Activated CD4-positive, alpha-beta T cell treated with anti-CD3 and anti-CD28 coated beads for 48 hours (primary cell): ENCODE results near the gene ZSCAN20.
A peak's percentile ranks its signal among the peaks of the same experiment; 100 is the strongest.

Experiments used
- DNase-seq: peaks from one replicate; pipeline ENCODE4 v3.0.0-alpha.2; 2020

The ZSCAN20 gene

DNA sequence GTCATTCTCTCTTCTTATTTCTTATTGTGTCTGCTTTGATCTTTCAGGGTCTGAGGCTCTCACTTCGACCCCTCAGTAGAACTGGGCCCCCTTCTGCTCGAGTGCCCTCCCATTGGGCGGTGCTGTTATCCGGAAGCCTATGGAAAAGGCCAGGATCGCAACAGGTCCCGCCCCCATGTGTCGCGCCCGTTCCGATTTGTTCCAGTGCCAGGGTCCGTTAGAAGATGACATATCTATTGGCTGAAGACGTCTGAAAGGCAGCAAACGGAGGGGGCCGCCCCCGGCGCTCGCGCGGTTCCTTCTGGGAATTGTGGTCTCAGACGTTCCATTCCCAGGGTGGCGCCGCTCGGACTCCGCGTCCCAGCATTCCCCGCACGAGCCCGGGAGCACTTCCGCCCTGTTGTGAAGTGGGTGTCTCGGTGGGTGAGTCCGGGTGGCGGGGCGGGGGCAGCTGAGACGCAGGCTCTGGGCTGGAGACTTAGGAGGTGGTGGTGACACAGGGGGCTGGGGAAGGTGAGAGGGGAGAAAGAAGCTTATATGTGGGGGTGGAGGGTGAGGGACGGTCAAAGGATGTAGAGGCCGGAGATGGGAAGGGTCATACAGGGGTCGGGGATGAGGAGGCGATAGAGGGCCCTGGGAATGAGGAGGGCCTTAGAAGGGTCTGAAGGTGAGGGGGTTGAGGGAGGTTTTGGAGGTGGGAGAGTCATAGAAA, at the start of gene ZSCAN20:
TSS of gene ZSCAN20 (plus strand) at position 377 of the 712 bp plus-strand sequence. CDS start 6,644 bp downstream, outside the sequence.
- DNase-seq = peak; percentile 94

DNA sequence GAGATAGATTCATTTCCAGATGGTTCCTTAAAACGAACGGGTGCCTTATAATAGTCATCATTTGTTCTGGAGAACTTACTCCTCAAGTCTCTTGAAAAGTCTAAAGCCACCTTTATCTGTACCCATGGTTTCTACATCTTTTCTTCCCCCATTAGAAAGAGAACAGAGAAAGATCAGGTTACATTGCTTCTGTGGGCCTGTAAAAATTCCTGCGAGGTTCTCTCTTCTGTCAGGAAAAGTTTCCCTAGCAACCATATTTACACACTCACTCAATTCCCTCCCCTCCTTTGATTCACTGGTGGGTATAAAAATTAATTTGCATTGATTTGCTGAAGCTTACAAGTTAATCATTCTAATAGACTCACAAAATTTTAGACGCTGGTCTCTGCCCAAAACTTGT, 48.2 kb upstream of the ZSCAN20 start:
- DNase-seq = no peak

DNA sequence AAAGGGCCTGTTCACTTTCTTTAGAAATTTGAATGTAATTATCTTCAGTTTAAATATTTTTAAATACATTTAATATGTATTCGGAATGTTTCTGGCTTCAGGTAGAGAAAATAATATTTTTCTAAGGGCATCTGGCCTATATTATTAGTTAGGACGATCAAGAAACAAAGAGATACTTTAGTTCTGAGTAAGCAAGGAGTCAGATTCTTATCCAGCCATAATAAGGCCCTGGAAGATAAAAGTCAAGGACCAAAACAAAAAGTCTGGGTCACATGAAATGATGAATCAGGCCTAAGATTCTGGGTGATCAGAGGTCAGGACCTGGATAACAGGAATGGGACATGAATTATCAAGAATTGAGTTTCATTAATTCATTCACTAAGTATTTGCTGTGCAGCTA, 47.8 kb upstream of the ZSCAN20 start:
- DNase-seq = no peak

DNA sequence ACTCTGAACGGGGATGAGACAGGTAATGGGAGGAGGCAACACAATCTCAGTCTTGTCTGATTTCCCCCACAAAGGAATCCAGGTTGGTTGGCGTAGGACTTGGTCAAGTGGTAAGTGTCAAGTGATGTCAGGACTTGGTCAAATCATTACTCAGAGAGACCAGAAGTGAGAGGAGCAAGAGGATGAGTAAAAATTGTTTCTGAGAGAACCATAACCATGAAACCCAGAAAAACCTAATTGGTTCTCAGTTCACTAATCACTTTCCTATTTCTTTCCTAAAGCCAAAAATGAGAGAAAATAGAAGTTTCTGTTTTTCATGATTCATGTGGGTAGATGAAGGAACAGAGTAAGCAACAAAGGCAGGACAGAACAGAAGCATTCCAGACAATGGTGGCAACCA, 46.5 kb upstream of the ZSCAN20 start:
- DNase-seq = no peak

DNA sequence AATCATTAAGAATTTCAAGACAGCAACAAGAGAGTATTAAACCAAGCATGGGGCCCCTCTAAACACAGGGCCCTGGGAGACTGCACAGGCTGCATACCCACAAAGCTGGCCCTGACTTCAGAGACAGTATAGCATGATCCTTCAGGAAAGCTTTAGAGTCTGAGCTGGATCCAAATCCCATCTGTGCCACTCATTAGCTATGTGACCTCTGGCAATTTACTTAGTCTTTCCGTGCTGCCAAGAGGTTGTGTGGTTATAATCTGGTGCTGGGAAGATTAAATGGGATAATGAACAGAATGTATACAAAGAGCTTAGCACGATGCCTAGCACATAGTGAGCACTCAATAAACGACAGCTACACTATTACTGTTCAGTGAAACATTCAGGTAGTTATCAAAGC, 45.5 kb upstream of the ZSCAN20 start:
- no peak for DNase-seq

DNA sequence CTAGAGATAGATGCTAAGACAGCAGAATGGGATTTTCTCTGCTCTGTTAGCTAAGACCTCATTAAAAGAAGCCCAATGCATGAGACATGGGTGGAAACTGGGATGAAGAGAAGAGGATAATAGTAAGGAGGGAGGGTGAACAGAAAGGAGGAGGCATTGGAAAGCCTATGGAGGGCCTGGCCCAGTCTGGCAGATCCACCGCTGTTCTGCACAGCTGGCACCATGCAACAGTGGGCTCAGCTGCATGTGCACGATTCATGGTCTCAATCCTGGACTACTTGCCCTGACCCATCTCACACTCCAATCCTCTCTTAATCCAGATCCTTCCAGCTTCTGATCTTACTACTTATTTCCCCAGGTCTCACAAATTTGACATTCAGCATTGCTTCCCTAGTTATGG, 43.8 kb upstream of the ZSCAN20 start:
- DNase-seq = no peak

DNA sequence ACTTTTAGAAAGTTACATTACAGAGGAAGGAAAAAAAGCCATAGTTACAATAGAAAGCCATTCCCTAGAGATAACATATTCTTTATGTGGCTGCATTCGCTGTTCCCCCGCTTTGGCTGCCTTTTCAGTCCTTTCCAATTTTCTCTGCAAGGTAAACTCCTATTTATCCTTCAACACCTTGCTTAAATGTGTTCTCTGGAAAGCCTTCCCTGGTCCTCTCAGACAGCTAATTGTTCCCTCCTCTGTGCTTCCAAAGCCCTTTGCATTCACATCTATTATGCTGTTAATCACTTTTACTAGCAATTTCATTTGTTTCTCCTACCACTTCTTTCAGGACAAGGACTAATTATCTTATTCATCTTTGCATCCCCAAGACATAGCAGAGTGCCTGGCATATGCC, 43.1 kb upstream of the ZSCAN20 start:
- DNase-seq = no peak

DNA sequence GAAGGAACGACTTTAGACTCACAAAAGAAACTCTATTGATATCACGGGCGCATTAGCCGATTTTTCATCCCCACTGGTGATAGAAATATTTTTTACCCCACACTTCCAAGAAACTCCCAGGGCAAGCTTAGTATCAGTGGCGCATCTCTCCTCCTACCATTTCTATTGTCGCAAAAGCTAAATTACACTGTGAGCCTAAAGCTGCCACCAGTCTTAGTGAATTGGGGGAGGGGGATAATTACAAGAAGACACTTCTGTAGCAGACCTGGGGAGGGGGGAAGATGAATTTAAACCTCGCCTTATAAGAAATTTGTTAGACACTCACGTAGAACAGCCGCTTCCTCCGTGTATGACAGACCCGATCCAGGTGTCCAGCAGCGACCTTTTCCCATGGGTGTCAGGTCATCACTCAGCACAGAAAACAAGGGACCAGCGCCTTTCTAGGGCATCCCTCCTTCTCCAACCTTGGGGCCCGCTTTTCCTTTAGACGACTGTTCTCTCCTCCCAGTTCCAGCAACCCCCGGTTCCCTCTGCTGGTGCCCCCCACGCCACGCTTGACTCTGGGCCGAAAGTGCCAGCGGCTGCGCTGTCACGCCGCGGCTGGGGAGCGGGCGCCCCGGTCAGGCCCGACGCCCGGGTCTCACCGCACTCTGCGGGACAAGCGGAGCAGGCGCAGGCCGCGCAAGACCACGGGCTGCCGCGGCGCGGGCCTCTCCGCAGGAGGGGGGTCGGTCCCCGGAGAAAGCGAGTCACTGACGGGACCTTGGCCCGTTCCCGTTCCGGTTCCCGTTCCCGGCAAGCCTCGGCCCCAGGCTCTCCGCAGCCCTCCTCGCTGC, 42.4 kb upstream of the ZSCAN20 start:
- DNase-seq = peak; percentile 10

DNA sequence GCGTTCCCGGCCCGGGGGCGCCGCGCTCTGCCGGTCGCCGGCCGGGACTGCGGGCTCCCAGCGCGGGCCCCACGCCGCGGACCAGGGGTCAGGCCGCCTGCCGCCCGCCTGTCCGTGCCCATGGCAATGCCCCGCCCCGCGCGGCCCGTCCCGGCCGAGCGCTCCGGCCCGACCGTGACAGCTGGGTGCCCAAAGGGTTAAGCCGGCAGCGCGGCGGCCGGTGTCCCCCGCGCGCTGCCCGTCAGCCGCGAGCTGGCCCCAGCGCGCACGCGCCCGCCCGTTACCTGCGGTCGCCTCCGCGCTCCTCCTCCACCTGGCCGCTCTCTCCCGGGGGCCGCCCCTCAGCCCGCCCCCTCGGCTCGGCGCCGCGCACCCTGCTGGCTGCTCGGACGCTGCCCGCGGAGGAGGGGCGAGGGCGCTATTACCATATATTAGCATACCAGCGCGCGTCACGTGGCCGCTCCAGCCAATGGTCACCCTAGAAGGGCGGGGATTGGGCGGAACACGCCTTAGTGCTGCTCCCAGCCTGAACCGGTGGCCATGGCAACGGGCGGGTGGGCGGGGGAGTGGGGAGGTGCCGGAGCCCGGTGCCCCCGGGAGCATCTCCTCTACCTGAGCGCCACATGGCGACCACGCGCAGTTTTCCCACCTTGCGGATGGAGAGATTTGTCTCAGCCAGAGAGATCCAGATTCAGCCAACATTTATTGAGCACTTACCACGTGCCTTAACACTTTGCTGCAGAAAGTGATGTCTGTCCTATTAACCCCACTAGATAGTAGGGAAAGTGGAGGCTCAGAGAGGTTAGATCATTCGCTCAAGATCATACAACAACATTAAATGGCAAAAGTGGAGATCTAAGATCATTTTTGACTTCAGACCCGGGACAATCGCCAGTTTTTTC, 41.5 kb upstream of the ZSCAN20 start, which contains the start of gene PHC2:
TSS of gene PHC2 (minus strand) at position 404 of the 902 bp plus-strand sequence. CDS start 55,556 bp downstream, outside the sequence.
- DNase-seq = peak; percentile 95

DNA sequence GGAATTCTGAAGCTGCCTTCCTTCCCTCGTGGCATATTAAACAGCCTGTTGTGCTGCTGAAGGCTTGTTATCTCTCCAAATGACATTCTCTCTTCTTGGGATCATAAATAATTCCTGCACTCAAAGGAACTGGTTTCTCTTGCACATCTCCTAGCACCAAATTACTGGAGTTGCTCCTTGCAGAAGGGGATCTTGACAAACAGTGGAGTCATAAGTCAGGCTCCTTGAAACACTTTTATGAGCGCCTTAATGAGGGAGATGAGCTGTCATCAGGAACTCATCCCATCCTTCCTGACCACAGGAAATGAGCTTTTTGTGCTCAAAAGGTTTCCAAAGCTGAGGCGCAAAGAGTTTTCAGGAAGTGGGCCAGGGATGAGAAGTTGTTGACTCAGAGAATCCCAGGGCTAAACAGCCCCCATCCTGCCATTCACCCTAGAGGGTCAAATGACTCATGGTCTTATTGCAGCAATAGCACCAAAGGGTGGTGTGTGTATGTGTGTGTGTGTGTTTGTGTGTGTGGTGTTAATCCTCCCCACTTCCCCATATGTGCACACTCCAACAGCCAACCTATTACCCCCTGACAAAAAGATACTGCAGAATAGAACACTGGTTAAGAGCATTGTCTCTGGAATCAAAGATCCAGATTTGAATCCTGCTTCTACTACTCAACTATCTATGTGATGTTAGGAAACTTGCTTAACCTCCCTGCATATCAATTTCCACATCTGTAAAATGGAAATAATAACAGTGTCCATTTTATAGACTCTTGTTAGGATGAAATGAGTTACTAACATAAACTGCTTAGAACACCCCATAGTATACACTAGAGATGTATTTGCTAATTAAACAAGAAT, 38.7 kb upstream of the ZSCAN20 start:
- DNase-seq = peak; percentile 7

DNA sequence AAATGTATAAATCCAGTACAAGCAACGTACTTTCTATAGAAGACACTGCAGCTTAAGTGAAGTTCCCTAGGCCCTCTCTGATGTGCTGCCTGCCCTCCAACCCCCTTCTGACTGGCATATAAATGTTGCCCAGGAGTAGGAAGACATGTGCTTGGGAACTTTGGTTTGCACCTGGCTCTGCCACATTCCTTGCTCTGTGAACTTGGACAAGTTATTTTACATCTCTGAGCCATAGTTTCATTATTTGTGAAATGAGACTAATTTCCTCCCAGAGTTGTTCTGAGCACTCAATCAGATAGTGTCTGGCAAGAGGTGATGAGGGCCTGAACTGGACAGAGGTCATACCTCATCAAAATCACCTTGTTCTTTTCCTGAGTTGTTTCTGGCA, 38.1 kb upstream of the ZSCAN20 start:
- DNase-seq = no peak

DNA sequence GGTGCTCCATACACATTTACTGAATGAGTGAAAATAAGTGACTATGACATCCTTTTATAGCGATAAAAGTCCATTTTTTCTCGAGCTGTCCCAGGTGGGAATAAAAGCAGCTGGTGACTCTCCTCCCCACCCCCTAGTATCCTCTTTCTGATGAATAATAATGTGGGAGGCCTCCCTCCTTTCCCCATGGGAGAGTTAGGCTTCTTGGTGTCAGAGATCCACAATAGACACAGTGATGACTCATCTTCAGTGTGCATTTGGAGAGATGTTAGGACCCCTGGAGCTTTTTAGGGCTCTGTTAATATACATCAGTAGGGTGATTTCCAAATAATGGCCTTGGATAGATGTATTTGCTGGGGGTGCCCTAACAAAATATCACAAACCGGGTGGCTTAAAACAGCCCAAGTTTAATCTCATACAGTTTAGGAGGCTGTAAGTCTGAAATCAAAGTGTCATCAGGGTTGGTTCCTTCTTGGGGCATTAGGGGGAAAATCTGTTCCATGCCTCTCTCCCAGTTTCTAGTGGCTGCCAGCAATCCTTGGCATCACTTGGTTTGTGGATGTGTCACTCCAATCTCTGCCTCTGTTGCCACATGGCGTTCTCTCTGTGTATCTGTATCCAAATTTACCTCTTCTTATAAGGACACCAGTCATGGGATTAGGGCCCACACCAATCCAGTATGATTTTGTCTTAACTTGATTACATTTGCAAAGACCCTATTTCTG, 37.2 kb upstream of the ZSCAN20 start:
- no peak for DNase-seq

DNA sequence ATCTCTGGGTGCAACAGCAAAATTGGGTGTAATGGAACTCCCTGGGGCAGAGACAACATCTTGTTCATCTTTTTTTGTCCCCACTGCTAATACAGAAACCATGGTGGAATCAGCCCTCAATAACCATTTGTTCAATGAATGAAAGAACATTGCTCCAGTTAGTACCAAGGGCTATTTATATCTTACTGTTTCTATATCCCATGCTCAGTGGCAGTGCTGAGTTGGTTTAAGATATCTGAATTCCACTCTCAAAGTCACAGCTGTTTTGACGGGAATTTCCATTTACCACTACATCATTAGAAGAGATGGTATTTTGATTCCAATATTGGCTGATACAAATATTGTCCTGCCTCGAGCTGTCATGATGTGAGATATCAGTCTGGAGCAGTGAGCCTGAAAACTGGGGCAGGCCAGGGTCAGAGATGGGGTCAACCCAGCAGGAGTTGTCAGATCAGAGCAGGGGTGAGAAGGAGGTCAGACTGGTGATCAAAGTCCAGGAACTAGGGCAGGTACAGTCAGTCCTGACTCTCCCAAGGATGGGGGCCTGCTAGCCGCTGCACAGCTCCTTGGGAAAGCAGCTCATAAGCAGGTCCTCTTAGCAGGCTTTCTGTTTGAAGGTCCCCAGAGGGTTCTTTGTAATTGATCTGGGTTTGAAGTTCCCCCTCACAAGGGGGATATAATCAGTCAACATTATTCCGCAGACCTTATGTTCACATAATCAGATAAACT, 35.7 kb upstream of the ZSCAN20 start:
- DNase-seq = no peak

DNA sequence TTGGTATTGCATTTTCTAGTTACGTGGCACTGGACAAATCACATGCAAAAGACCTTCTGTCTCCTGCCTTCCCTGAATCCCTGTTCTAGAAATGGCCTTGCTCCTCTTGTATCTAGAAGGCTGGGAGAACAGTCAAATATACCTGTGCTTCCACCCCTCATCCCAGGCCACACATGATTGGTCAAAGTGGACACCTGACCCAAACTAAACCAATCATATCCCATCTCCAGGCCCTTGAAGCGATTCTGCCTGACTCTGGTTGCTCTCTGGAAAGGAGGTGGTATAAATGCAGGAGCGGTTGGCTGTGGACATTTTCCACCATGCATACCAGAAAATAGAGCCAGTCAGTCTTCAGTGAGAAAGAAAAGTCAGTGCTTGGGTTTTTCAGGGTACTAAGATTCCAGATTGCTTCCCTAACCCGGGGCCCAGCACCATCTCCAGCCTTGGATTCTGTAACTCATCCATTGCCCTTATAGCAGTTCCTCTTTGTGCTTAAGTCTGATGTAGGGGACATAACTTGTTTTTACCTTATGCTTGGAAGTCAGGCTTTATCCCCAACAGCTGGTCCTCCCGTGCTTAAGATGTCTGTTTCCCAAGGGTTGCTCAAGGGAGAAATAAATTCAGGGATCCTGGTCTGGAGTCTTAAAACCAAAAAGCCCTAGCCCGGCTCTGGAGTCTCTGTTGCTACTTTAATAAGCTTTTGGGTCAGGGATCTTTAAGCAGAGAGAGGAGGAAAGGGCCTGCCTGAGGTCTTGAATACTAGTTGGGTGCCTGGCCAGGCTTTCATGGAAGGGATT, 33.9 kb upstream of the ZSCAN20 start:
- DNase-seq = no peak

DNA sequence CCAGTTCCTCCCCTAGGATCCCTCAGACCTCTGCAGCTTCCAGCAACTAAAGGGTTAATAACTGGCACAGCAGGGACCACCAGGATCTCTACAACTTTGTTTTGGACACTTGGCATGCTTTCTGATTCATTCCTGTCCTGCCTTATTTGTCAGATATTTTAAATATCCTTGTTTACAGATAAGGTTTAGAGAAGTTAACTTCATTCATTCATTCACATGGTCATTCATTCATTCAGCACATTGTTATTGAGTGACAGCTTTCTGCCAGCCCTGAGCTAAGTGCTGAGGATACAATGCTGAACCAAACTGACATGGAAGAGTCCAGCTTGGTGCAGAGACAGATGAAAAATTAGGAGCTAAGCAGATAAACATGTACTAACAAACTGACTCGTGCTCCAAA, 32.8 kb upstream of the ZSCAN20 start:
- DNase-seq = no peak

DNA sequence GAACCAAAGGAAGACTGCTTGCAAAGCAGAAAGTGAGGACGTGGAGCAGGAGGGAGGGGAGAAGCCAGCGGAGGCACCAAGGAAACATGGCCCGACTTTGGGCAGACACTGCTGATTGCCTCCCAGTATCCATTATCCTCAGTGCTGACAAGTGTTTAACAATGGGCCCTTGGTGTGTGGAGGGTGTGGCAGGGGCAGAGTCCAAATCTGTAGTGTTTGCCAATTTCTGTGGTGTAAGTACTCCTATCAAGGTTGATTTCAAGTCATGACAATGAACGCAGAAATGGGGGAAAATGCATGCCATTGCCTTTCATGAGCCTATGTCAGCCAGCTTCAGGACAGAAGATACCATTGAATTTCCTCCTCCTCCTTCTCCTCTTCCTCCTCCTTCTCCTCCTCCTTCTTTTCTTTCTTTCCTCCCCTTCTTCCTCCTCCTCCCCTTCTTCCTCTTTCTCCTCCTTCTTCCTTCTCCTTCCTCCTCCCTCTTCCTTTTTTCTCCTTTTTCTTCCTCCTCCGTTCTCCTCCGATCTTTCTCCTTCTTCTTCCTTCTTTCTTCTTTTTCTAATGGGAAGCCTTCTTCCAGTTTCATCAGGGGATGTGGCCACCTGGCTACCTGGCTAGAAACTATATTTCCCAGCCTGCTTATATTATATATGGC, 31.2 kb upstream of the ZSCAN20 start:
- DNase-seq = no peak

DNA sequence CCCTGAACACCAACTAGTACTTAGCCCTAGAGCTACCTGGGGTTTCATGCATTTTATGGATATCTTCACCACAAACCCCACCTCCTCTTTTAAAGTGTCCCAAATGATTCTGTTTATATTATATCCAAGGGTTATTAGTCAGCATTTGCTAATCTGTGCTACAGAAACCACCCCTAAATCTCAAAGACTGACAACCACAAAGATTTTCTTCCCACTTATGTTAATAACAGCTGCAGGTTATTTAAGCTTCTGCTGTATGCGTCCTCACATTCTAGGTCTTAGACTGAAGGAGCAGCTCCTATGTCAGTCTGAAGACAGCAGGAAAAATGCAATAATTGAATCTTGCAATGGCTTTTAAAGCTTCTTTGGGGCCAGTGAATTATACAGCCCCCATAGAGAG, 30.3 kb upstream of the ZSCAN20 start:
- no peak for DNase-seq

DNA sequence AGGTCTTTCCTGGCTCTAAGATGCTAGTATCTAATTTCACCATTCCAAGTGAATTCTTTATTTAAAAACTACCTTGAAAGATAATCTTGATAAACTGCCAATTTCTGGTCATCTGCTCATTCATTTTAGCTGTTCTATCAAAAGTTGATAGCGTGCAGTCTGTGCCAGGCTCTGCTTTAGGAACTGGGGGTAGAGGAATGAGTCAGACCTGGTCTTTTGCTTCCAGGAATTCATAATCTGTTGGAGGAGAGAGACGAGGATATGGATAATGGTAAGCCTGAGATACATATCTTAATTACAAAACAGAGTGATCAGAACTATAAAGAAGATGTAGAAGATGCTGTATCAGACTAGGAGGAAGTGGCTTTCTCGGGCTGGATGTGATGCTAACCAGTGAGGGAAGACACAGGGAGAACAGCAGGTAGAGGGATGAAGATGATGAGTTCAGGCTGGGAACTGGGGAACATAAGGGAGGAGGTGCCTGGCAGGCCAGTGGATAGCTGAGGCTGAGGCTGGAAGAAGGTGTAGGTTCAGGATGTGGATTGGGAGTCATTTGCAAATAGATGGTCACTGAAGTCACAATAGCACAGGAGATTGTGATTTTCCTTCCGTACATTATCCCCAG, 29.3 kb upstream of the ZSCAN20 start:
- no peak for DNase-seq

DNA sequence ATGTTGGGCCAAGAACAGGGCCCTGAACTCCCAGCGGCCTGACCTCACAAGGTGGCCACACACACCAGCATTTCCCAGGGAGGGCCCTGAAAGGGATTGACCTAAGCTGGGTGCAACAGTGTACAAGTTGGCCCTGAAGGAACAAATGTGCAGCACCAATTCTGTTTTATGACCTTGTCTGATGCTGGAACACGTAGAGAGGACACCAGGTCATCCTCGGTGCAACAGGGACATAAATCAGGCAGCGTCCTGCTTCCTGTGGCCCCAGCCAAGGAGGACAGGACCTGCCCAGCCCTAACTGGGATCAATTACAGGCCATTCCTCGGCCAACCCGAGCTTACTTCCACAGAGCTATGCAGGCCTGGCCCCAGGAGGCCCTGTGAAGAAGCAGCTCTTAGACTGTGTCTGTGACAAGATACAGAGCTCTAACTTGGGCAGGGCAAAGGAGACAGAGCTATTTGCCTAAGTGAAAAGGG, 28.7 kb upstream of the ZSCAN20 start:
- no peak for DNase-seq
